Type B pancreatic cell (in vitro differentiated cells): ENCODE measurements around the gene TYMP. TPM values are rescaled to one million over a fixed set of nuclear protein-coding genes. Genes with fewer than 3 reads are reported as not detected.
A peak's percentile ranks its signal among the peaks of the same experiment; 100 is the strongest.

Experiments
- DNase-seq: peaks from one replicate; pipeline ENCODE4 v3.0.0; 2021; ENCODE audit warnings: mixed read lengths; ENCODE audit not compliant: unreplicated experiment; ENCODE audit errors: extremely low spot score
- H3K27ac Mint-ChIP-seq: 2 replicates; pipeline ENCODE4 v1.8.0; 2021; ENCODE audit warnings: mild to moderate bottlenecking, mixed read lengths
- H3K27me3 Mint-ChIP-seq: 2 replicates; pipeline ENCODE4 v1.8.0; 2021; ENCODE audit warnings: mixed read lengths
- H3K36me3 Mint-ChIP-seq: 2 replicates; pipeline ENCODE4 v1.8.0; 2021; ENCODE audit warnings: mixed read lengths
- H3K4me1 Mint-ChIP-seq: one replicate; pipeline ENCODE4 v1.8.0; 2021; ENCODE audit warnings: mixed read lengths; ENCODE audit not compliant: unreplicated experiment
- H3K4me3 Mint-ChIP-seq: 2 replicates; pipeline ENCODE4 v1.8.0; 2021; ENCODE audit warnings: mild to moderate bottlenecking, mixed read lengths
- H3K9me3 Mint-ChIP-seq: 2 replicates; pipeline ENCODE4 v1.8.0; 2021; ENCODE audit warnings: mixed read lengths
- CTCF ChIP-seq: fragments of 200-600 bp; sonication (generic); conservative IDR thresholded peaks from 2 replicates; pipeline ENCODE4 v1.5.0; 2021; ENCODE audit warnings: antibody characterized with exemption, mild to moderate bottlenecking
- total RNA-seq: library from RNA; stranded (reverse); gene quantifications from 2 replicates; pipeline ENCODE4 v1.2.1, GENCODE V29; 2021; ENCODE audit warnings: low replicate concordance

TYMP gene
- total RNA-seq, 1 donor from 2014 or later: 5.8 TPM

GRCh38 chr22:50500452-50500851, 29.4 kb downstream of the TYMP start:
- no peak overlapping the region for H3K27ac Mint-ChIP-seq
- no peak overlapping the region for H3K4me3 Mint-ChIP-seq
- H3K36me3 Mint-ChIP-seq: no peaks in the 10 kb centered on the region
- H3K9me3 Mint-ChIP-seq: no peaks in the 10 kb centered on the region
- DNase-seq: no peak
- no peak for TF ChIP-seq CTCF
- peaks cover 13% of the 10 kb centered on the region for H3K4me1 Mint-ChIP-seq
- H3K27me3 Mint-ChIP-seq: no peaks in the 10 kb centered on the region

- TF ChIP-seq CTCF: peak; percentile 76
- no peaks in the 10 kb centered on the region for H3K36me3 Mint-ChIP-seq
- peak overlapping the region; percentile 52 for H3K27ac Mint-ChIP-seq
- H3K9me3 Mint-ChIP-seq: no peaks in the 10 kb centered on the region
- no peak for DNase-seq
- peak overlapping the region; percentile 30 for H3K4me3 Mint-ChIP-seq
- peaks cover 13% of the 10 kb centered on the region for H3K4me1 Mint-ChIP-seq
- no peaks in the 10 kb centered on the region for H3K27me3 Mint-ChIP-seq
Measured at GRCh38 chr22:50498322-50498890, 31.4 kb downstream of the TYMP start.

- Mint-ChIP-seq H3K9me3 (no peaks in the 10 kb centered on the region), H3K36me3 (no peaks in the 10 kb centered on the region), H3K4me3 (no peak overlapping the region), H3K4me1 (peaks cover 13% of the 10 kb centered on the region), H3K27me3 (no peaks in the 10 kb centered on the region), H3K27ac (no peak overlapping the region)
- TF ChIP-seq CTCF: no peak
- no peak for DNase-seq
Measured at GRCh38 chr22:50497093-50497492, 32.7 kb downstream of the TYMP start.

- Mint-ChIP-seq H3K4me1 (peaks cover 9% of the 10 kb centered on the region), H3K36me3 (no peaks in the 10 kb centered on the region), H3K4me3 (no peak overlapping the region), H3K9me3 (no peaks in the 10 kb centered on the region), H3K27ac (no peak overlapping the region), H3K27me3 (peaks cover 11% of the 10 kb centered on the region)
- TF ChIP-seq CTCF: no peak
- DNase-seq: no peak
Measured at GRCh38 chr22:50490531-50491308, 39.1 kb downstream of the TYMP start.

GRCh38 chr22:50489363-50490243, 40.2 kb downstream of the TYMP start:
- H3K27me3 Mint-ChIP-seq: peaks cover 12% of the 10 kb centered on the region
- H3K36me3 Mint-ChIP-seq: no peaks in the 10 kb centered on the region
- DNase-seq: no peak
- no peak for TF ChIP-seq CTCF
- peaks cover 9% of the 10 kb centered on the region for H3K4me1 Mint-ChIP-seq
- no peaks in the 10 kb centered on the region for H3K9me3 Mint-ChIP-seq
- no peak overlapping the region for H3K27ac Mint-ChIP-seq
- H3K4me3 Mint-ChIP-seq: no peak overlapping the region
